HCT116 (cell line): Measurements from ENCODE around the gene ALLC.

Experiments
- CTCF ChIP-seq, 3 experiments: fragments of 200-600 bp in 1 of 3; sonication (generic) in 1 of 3; IDR thresholded peaks in 2 of 3; conservative IDR thresholded peaks in 1 of 3; 2 replicates each; pipeline ENCODE4 v1.5.1; 2012 to 2017; ENCODE audit warnings: low read depth in 2 of 3, low read length in 2 of 3, antibody characterized with exemption in 1 of 3, borderline replicate concordance in 1 of 3, control low read depth in 1 of 3, mild to moderate bottlenecking in 1 of 3, mixed read lengths in 1 of 3, mixed run types in 1 of 3, moderate library complexity in 1 of 3; ENCODE audit not compliant: insufficient read depth in 1 of 3
- SP1 ChIP-seq: IDR thresholded peaks from 2 replicates; pipeline ENCODE4 v1.6.1; 2012; ENCODE audit warnings: low read depth
- ZBTB33 ChIP-seq: IDR thresholded peaks from 2 replicates; pipeline ENCODE4 v1.6.1; 2011; ENCODE audit warnings: mild to moderate bottlenecking, low read length, moderate library complexity; ENCODE audit not compliant: insufficient replicate concordance; ENCODE audit errors: extremely low read depth

GRCh38 chr2:3619033-3619432 lies 39.0 kb upstream of the ALLC start:
- no peak for TF ChIP-seq CTCF (IDR thresholded peaks at IDR 0.05 in 2 of 3, conservative IDR thresholded peaks at IDR 0.05 in 1 of 3; ENCODE audit: borderline replicate concordance in 1 of 3, insufficient read depth in 1 of 3, low read depth in 2 of 3, low read length in 2 of 3)
- no peak for TF ChIP-seq SP1
- no peak for TF ChIP-seq ZBTB33
